ENCODE measurements around the gene GNPTG. TPM values are rescaled to one million over a fixed set of nuclear protein-coding genes. Genes with fewer than 3 reads are reported as not detected.

The GNPTG gene
- 10 to 100 TPM; 19.2 to 19.7 TPM for total RNA-seq

DNA sequence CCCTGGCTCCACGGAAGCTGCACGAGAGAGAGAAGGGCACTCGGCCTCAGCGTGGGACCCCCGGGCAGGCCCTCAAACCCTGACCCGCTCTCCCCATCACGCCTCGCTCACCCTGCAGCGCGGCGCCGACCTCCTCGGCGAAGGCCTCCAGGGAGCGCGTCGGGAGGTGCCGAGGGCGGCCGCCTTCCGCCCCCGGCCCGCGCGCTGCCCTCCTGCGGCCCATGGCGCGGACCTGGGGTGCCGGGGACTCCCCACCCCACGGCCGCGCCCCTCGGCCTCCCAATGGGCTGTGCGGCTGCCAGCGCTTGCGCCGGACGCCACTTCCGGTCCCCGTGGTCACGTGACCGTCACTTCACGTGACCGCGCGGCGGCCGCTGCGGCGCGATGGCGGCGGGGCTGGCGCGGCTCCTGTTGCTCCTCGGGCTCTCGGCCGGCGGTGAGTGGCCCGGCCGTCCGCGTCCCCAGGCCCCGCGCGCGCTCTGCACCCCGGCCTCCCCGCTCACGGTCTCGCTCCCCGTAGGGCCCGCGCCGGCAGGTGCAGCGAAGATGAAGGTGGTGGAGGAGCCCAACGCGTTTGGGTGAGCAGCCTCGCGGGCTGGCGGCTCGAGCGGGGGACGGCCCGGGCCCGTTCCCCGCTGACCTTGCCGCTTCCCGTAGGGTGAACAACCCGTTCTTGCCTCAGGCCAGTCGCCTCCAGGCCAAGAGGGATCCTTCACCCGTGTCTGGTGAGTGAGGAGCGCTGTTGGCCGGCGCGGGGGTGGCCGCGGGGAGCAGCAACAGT, at the start of gene GNPTG, which contains the start of gene TSR3:
GNPTG (plus strand) TSS at position 350 of the 781 bp plus-strand sequence; CDS start at position 385, 35 bp downstream.
TSR3 (minus strand) TSS at position 297 of the 781 bp plus-strand sequence; CDS start at position 223, 74 bp downstream.
- Mint-ChIP-seq H3K36me3 (peaks cover 4% of the 10 kb centered on the region), H3K27me3 (no peaks in the 10 kb centered on the region), H3K27ac (peak within 1 kb of the TSS; percentile 74), H3K4me3 (peak within 1 kb of the TSS; percentile 89), H3K9me3 (no peaks in the 10 kb centered on the region), H3K4me1 (peaks cover 21% of the 10 kb centered on the region)
- peak; percentile 94 for DNase-seq

- peak overlapping the region; percentile 75 for H3K27ac Mint-ChIP-seq
- H3K4me1 Mint-ChIP-seq, result peaks cover 38% of the 10 kb centered on the region
- peaks cover 9% of the 10 kb centered on the region for H3K9me3 Mint-ChIP-seq
- DNase-seq, result peak; percentile 43
- peaks cover 15% of the 10 kb centered on the region for H3K36me3 Mint-ChIP-seq
- no peak overlapping the region for H3K4me3 Mint-ChIP-seq
- no peaks in the 10 kb centered on the region for H3K27me3 Mint-ChIP-seq
These were observed 45.9 kb upstream of the GNPTG start for GRCh38 chr16:1305823-1306222.

GRCh38 chr16:1306334-1306733, 45.4 kb upstream of the GNPTG start:
- H3K4me3 Mint-ChIP-seq, result no peak overlapping the region
- H3K4me1 Mint-ChIP-seq, result peaks cover 43% of the 10 kb centered on the region
- H3K36me3 Mint-ChIP-seq, result peaks cover 20% of the 10 kb centered on the region
- H3K27ac Mint-ChIP-seq, result peak overlapping the region; percentile 75
- no peak for DNase-seq
- H3K9me3 Mint-ChIP-seq, result peaks cover 9% of the 10 kb centered on the region
- H3K27me3 Mint-ChIP-seq, result no peaks in the 10 kb centered on the region

- Mint-ChIP-seq H3K9me3 (peaks cover 9% of the 10 kb centered on the region), H3K27me3 (no peaks in the 10 kb centered on the region), H3K27ac (peak overlapping the region; percentile 91), H3K36me3 (peaks cover 20% of the 10 kb centered on the region), H3K4me3 (peak overlapping the region; percentile 86), H3K4me1 (peaks cover 41% of the 10 kb centered on the region)
- DNase-seq, result no peak
These were observed 43.4 kb upstream of the GNPTG start for GRCh38 chr16:1308036-1308976.

DNA sequence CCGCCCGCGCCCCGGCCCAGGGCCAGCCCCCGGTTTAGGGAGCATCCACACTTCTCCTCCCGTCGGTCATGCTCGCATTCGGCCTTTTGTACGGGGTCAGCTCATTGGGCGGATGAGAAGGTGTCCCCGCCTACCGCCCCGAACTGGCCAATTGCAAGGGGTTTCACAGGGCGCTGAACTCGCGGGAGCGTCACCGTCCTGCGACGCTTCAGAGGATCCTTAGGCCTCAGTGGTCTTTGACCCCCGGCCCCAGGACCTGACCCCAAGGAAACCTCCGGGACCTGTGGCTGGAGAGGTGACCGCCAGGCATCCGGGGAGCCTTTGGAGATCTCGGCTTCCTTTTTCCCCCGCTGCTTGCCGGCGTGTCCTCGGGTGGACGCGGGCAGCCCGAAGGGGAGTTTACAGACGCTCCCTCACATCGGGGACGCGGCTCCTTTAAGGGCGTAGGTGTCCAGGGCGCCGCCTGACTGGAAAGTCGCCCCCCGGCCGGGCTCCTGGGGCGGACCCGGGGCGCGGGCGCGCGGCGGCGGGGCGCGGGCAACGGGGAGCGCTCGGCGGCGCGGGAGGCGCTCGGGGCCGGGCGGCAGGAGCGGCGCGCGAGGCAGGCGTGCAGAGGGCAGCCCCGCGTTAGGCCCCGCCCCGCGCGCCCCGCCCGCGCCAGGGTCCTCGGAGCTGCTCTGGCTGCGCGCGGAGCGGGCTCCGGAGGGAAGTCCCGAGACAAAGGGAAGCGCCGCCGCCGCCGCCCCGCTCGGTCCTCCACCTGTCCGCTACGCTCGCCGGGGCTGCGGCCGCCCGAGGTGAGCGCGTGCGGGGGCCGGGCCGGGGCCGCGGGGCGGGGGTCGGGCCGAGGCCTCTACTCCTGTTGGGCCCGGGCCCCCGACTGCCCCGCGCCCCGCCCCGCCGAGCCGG, 42.5 kb upstream of the GNPTG start, which contains the start of gene UBE2I:
UBE2I (plus strand) TSS at position 660 of the 909 bp plus-strand sequence. CDS start 4,395 bp downstream, outside the sequence.
- Mint-ChIP-seq H3K36me3 (peaks cover 20% of the 10 kb centered on the region), H3K27ac (peak within 1 kb of the TSS; percentile 99), H3K27me3 (no peaks in the 10 kb centered on the region), H3K4me3 (peak within 1 kb of the TSS; percentile 96), H3K9me3 (peaks cover 9% of the 10 kb centered on the region), H3K4me1 (peaks cover 33% of the 10 kb centered on the region)
- DNase-seq, result peak; percentile 96

GRCh38 chr16:1309888-1310831, 41.6 kb upstream of the GNPTG start:
- H3K27me3 Mint-ChIP-seq, result no peaks in the 10 kb centered on the region
- peak overlapping the region; percentile 94 for H3K27ac Mint-ChIP-seq
- H3K9me3 Mint-ChIP-seq, result peaks cover 6% of the 10 kb centered on the region
- peak overlapping the region; percentile 96 for H3K4me3 Mint-ChIP-seq
- DNase-seq, result peak; percentile 76
- H3K4me1 Mint-ChIP-seq, result peaks cover 27% of the 10 kb centered on the region
- H3K36me3 Mint-ChIP-seq, result peaks cover 20% of the 10 kb centered on the region

GRCh38 chr16:1310832-1311200, 40.9 kb upstream of the GNPTG start:
- peaks cover 6% of the 10 kb centered on the region for H3K9me3 Mint-ChIP-seq
- peak overlapping the region; percentile 96 for H3K4me3 Mint-ChIP-seq
- H3K27ac Mint-ChIP-seq, result peak overlapping the region; percentile 94
- H3K27me3 Mint-ChIP-seq, result no peaks in the 10 kb centered on the region
- peaks cover 22% of the 10 kb centered on the region for H3K36me3 Mint-ChIP-seq
- peak; percentile 46 for DNase-seq
- peaks cover 25% of the 10 kb centered on the region for H3K4me1 Mint-ChIP-seq

DNA sequence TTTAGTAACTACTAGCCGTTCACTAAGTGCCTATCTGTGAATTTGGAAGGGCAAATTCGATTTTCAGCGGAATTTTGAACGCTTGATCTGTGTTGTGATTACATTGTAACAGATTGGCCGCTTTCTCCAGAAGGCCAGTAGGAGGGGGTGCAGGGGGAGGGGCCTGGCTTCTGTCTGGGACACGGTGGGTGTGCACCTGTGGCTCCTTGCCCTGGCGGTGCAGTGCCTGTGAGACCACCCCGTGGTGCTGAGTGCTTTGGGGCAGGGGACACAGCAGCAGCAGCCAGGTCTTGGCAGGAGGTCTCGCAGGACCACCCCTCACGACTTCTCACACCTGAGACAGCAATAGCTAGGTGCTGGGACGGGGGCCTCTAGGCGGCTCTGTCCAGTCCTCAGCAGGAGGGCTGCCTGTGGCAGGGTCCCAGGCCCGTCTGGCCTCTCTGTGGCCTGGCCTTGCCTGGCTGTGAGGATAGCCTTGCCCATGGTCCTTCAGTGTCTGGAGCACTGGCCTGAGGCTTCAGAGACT, 40.5 kb upstream of the GNPTG start:
- DNase-seq, result no peak
- H3K9me3 Mint-ChIP-seq, result peaks cover 6% of the 10 kb centered on the region
- peaks cover 21% of the 10 kb centered on the region for H3K4me1 Mint-ChIP-seq
- no peaks in the 10 kb centered on the region for H3K27me3 Mint-ChIP-seq
- peaks cover 22% of the 10 kb centered on the region for H3K36me3 Mint-ChIP-seq
- peak overlapping the region; percentile 51 for H3K27ac Mint-ChIP-seq
- peak overlapping the region; percentile 96 for H3K4me3 Mint-ChIP-seq

- Mint-ChIP-seq H3K27me3 (no peaks in the 10 kb centered on the region), H3K9me3 (peaks cover 6% of the 10 kb centered on the region), H3K27ac (no peak overlapping the region), H3K4me1 (peaks cover 18% of the 10 kb centered on the region), H3K4me3 (peak overlapping the region; percentile 96), H3K36me3 (peaks cover 25% of the 10 kb centered on the region)
- DNase-seq, result no peak
These were observed 39.8 kb upstream of the GNPTG start for GRCh38 chr16:1311738-1312466.

- H3K27me3 Mint-ChIP-seq, result no peaks in the 10 kb centered on the region
- H3K9me3 Mint-ChIP-seq, result peaks cover 6% of the 10 kb centered on the region
- peaks cover 18% of the 10 kb centered on the region for H3K4me1 Mint-ChIP-seq
- peaks cover 25% of the 10 kb centered on the region for H3K36me3 Mint-ChIP-seq
- H3K27ac Mint-ChIP-seq, result peak overlapping the region; percentile 28
- DNase-seq, result no peak
- peak overlapping the region; percentile 32 for H3K4me3 Mint-ChIP-seq
These were observed 39.3 kb upstream of the GNPTG start for GRCh38 chr16:1312467-1312816.

DNA sequence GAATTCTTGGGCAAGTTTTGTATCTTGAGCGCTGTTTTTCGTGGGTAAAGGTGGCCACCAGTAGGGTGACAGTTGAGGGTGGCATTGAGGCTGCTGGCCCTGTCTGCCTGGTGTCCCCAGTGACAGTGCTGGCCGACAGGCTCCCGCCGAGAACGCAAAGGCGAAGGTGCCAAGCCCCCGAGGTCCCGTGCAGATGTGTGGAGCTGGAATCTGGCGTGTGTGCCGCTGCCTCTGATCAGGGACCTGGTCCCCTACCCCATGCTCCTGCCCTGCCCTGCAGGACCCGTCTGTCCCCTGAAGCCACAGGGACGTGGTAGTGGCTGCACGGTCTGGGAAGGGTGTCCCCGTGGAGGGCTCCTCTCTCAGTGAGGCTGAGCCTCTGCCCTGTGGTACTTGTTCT, 38.8 kb upstream of the GNPTG start:
- peaks cover 29% of the 10 kb centered on the region for H3K36me3 Mint-ChIP-seq
- H3K4me3 Mint-ChIP-seq, result peak overlapping the region; percentile 23
- H3K27ac Mint-ChIP-seq, result peak overlapping the region; percentile 28

DNA sequence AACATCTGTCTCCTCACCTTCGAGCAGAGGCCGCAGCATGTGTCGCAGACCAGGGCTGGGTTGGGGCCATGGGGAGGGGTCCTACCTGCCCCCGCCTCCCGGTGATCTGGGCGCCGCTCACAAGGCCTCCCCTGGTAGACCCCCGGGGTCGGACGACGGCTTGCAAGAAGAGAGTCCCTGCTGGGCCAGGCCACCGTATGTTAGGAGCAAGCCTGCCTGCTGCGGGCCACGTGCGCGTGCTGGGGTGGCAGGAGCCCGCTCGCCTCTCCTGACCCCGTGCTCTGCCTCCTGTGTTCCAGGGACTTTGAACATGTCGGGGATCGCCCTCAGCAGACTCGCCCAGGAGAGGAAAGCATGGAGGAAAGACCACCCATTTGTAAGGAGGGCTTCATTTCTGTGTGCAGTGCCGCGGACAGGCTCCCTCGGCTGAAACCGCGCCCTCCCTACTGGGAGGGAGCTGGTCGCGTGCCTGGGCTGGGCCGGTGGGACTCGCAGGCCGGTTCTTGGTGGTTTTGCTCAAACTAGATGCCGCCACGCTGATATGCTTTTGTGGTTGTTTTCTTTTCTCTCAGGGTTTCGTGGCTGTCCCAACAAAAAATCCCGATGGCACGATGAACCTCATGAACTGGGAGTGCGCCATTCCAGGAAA, 37.9 kb upstream of the GNPTG start:
- peaks cover 18% of the 10 kb centered on the region for H3K4me1 Mint-ChIP-seq
- no peak overlapping the region for H3K4me3 Mint-ChIP-seq
- H3K27ac Mint-ChIP-seq, result no peak overlapping the region
- no peak for DNase-seq
- no peaks in the 10 kb centered on the region for H3K9me3 Mint-ChIP-seq
- no peaks in the 10 kb centered on the region for H3K27me3 Mint-ChIP-seq
- peaks cover 28% of the 10 kb centered on the region for H3K36me3 Mint-ChIP-seq

More for the DNA sequence above, 38.8 kb upstream of the GNPTG start:
- Mint-ChIP-seq H3K4me1 (peaks cover 18% of the 10 kb centered on the region), H3K9me3 (peaks cover 5% of the 10 kb centered on the region), H3K27me3 (no peaks in the 10 kb centered on the region)
- no peak for DNase-seq
